Fibroblast of lung (primary cell): ENCODE measurements around the gene CHST15.

Experiments
- EZH2 ChIP-seq: IDR thresholded peaks from 2 replicates; pipeline ENCODE4 v1.5.1; 2012; ENCODE audit warnings: low read length, control low read depth, mild to moderate bottlenecking; ENCODE audit errors: missing control alignments
- TF ChIP-seq, protein P1 (sequence below), 2 donors: IDR thresholded peaks in 1 of 2; conservative IDR thresholded peaks in 1 of 2; 1 replicate in 1 of 2; 2 replicates in 1 of 2; pipeline ENCODE4 v1.5.1; 2011 to 2012; ENCODE audit warnings: low read length in 2 of 2, control low read depth in 1 of 2, inconsistent platforms in 1 of 2, low read depth in 1 of 2, mild to moderate bottlenecking in 1 of 2

GRCh38 chr10:124094419-124094785, 1.0 kb upstream of the CHST15 start:
- TF ChIP-seq, protein P1, sequence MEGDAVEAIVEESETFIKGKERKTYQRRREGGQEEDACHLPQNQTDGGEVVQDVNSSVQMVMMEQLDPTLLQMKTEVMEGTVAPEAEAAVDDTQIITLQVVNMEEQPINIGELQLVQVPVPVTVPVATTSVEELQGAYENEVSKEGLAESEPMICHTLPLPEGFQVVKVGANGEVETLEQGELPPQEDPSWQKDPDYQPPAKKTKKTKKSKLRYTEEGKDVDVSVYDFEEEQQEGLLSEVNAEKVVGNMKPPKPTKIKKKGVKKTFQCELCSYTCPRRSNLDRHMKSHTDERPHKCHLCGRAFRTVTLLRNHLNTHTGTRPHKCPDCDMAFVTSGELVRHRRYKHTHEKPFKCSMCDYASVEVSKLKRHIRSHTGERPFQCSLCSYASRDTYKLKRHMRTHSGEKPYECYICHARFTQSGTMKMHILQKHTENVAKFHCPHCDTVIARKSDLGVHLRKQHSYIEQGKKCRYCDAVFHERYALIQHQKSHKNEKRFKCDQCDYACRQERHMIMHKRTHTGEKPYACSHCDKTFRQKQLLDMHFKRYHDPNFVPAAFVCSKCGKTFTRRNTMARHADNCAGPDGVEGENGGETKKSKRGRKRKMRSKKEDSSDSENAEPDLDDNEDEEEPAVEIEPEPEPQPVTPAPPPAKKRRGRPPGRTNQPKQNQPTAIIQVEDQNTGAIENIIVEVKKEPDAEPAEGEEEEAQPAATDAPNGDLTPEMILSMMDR (conservative IDR thresholded peaks at IDR 0.05 in 1 of 2, IDR thresholded peaks at IDR 0.05 in 1 of 2; ENCODE audit: low read depth in 1 of 2, low read length in 2 of 2), result no peak
- TF ChIP-seq EZH2, result no peak
